Common myeloid progenitor, CD34-positive (primary cell): ENCODE data around the gene ADAMTS18.
"Not testable (repeated sequence)": the region's sequence is repeated elsewhere in the genome, so short reads cannot be mapped to it uniquely, and the experiment has no call there.

ENCODE experiments used
- CTCF ChIA-PET: fragments of 350-600 bp; sonication (Branson Sonifier 250); formaldehyde crosslinking; loops from one replicate; lab custom pipeline; 2021; ENCODE audit warnings: antibody characterized with exemption; lab: Charles Lee
- POLR2A ChIA-PET: fragments of 350-600 bp; sonication (Branson Sonifier 250); formaldehyde crosslinking; loops from one replicate; lab custom pipeline; 2021; ENCODE audit warnings: antibody characterized with exemption; lab: Charles Lee
- DNase-seq, 3 donors: peaks; one replicate each; pipeline versions ENCODE4 v3.0.0 to v3.0.0-alpha.2; 2013
- H3K27ac ChIP-seq, 2 experiments: 1 replicate in 1 of 2; 2 replicates in 1 of 2; pipeline ENCODE4 v1.7.0; 2013; ENCODE audit warnings: inconsistent platforms in 2 of 2, low read length in 2 of 2, mild to moderate bottlenecking in 2 of 2, low read depth in 1 of 2, moderate library complexity in 1 of 2; ENCODE audit not compliant: severe bottlenecking in 2 of 2, insufficient read depth in 1 of 2, poor library complexity in 1 of 2
- H3K27me3 ChIP-seq, 5 experiments: replicated peaks in 2 of 5; 1 replicate in 3 of 5; 2 replicates in 2 of 5; pipeline versions ENCODE4 v1.6.1 to v1.7.0; 2013; ENCODE audit warnings: low read length in 4 of 5, mild to moderate bottlenecking in 2 of 5, moderate library complexity in 2 of 5, inconsistent platforms in 1 of 5; ENCODE audit not compliant: insufficient read depth in 5 of 5, control insufficient read depth in 4 of 5
- H3K36me3 ChIP-seq, 4 experiments: 1 replicate in 2 of 4; 2 replicates in 2 of 4; pipeline versions ENCODE4 v1.6.1 to v1.7.0; 2013; ENCODE audit warnings: low read length in 3 of 4, control low read depth in 1 of 4, mild to moderate bottlenecking in 1 of 4; ENCODE audit not compliant: control insufficient read depth in 4 of 4, insufficient read depth in 4 of 4
- H3K4me1 ChIP-seq, 4 experiments: 1 replicate in 3 of 4; 2 replicates in 1 of 4; pipeline versions ENCODE4 v1.6.1 to v1.7.1; 2013; ENCODE audit warnings: low read length in 3 of 4, mild to moderate bottlenecking in 3 of 4, control low read depth in 1 of 4, inconsistent platforms in 1 of 4, moderate library complexity in 1 of 4; ENCODE audit not compliant: control insufficient read depth in 4 of 4, insufficient read depth in 4 of 4; ENCODE audit errors: control extremely low read depth in 1 of 4
- H3K4me3 ChIP-seq, 7 experiments: 1 replicate in 4 of 7; 2 replicates in 3 of 7; pipeline versions ENCODE4 v1.5.1 to v1.7.0; 2013; ENCODE audit warnings: mild to moderate bottlenecking in 7 of 7, low read length in 6 of 7, moderate library complexity in 6 of 7, inconsistent platforms in 2 of 7, low read depth in 2 of 7, control low read depth in 1 of 7; ENCODE audit not compliant: insufficient read depth in 4 of 7, control insufficient read depth in 1 of 7; ENCODE audit errors: extremely low read depth in 1 of 7
- H3K9me3 ChIP-seq, 5 experiments: 1 replicate in 4 of 5; 2 replicates in 1 of 5; pipeline versions ENCODE4 v1.6.1 to v1.7.1; 2013; ENCODE audit warnings: low read length in 4 of 5, mild to moderate bottlenecking in 2 of 5, inconsistent platforms in 1 of 5, low read depth in 1 of 5, moderate library complexity in 1 of 5; ENCODE audit not compliant: control insufficient read depth in 4 of 5, insufficient read depth in 2 of 5; ENCODE audit errors: control extremely low read depth in 1 of 5
- WGBS: methylation state at CpG from one replicate; pipeline ENCODE4 v1.1.5; 2013; ENCODE audit not compliant: insufficient coverage; 5-methylcytosine and 5-hydroxymethylcytosine counted together

The ADAMTS18 gene

GRCh38 chr16:77275303-77275702, 159.5 kb downstream of the ADAMTS18 start:
- CTCF ChIA-PET, H3K36me3 ChIP-seq, H3K27me3 ChIP-seq, H3K9me3 ChIP-seq, DNase-seq, POLR2A ChIA-PET, H3K4me1 ChIP-seq, H3K27ac ChIP-seq, H3K4me3 ChIP-seq: not testable (repeated sequence)
- no CpG with 5 or more reads among the region's 2 CpGs for WGBS

- no peak overlapping the region for H3K27ac ChIP-seq
- no peaks in the 10 kb centered on the region for H3K4me1 ChIP-seq
- CTCF ChIA-PET: no interaction called here
- no peak overlapping the region for H3K4me3 ChIP-seq
- POLR2A ChIA-PET: no interaction called here
- DNase-seq: no peak
- H3K36me3 ChIP-seq: no peaks in the 10 kb centered on the region
- 86% methylated on average over 2 of the region's 3 CpGs for WGBS
- no peaks in the 10 kb centered on the region for H3K9me3 ChIP-seq
- H3K27me3 ChIP-seq: no peaks in the 10 kb centered on the region
Observed at GRCh38 chr16:77273815-77274214, 161.0 kb downstream of the ADAMTS18 start.

GRCh38 chr16:77271532-77272426, 163.1 kb downstream of the ADAMTS18 start:
- H3K36me3 ChIP-seq: no peaks in the 10 kb centered on the region
- WGBS: 91% methylated on average over 7 of the region's 8 CpGs
- ChIA-PET CTCF (no interaction called here), POLR2A (no interaction called here)
- H3K27me3 ChIP-seq: no peaks in the 10 kb centered on the region
- no peak for DNase-seq
- H3K9me3 ChIP-seq: no peaks in the 10 kb centered on the region
- no peaks in the 10 kb centered on the region for H3K4me1 ChIP-seq
- no peak overlapping the region for H3K27ac ChIP-seq
- H3K4me3 ChIP-seq: no peak overlapping the region

- H3K27me3 ChIP-seq, H3K27ac ChIP-seq, CTCF ChIA-PET, H3K9me3 ChIP-seq, H3K36me3 ChIP-seq, DNase-seq, H3K4me1 ChIP-seq, H3K4me3 ChIP-seq: not testable (repeated sequence)
- POLR2A ChIA-PET: interaction anchor here (0.6 kb wide), 1 partner anchor 559 kb away, joined by 4 read pairs; no protein-coding TSS in a partner anchor
- no CpG with 5 or more reads among the region's 1 CpG for WGBS
Observed at GRCh38 chr16:77266185-77266584, 168.6 kb downstream of the ADAMTS18 start.

GRCh38 chr16:77262971-77263370, 171.9 kb downstream of the ADAMTS18 start:
- no peak for DNase-seq
- 79% methylated on average over 3 of the region's 3 CpGs for WGBS
- Histone ChIP-seq H3K4me1 (no peaks in the 10 kb centered on the region), H3K36me3 (no peaks in the 10 kb centered on the region), H3K4me3 (no peak overlapping the region), H3K27me3 (no peaks in the 10 kb centered on the region), H3K27ac (no peak overlapping the region), H3K9me3 (peaks cover 0 to 3% (median 0%) of the 10 kb centered on the region in 5 experiments)
- ChIA-PET CTCF (no interaction called here), POLR2A (no interaction called here)

- Histone ChIP-seq H3K27ac (no peak overlapping the region), H3K36me3 (no peaks in the 10 kb centered on the region), H3K4me1 (no peaks in the 10 kb centered on the region), H3K9me3 (no peaks in the 10 kb centered on the region), H3K4me3 (no peak overlapping the region), H3K27me3 (peaks cover 0 to 2% (median 0%) of the 10 kb centered on the region in 5 experiments)
- ChIA-PET POLR2A (no interaction called here), CTCF (interaction anchor here (1.5 kb wide), 1 partner anchor 14 kb away, joined by 4 read pairs; no protein-coding TSS in a partner anchor)
- DNase-seq: no peak
- WGBS: 93% methylated on average over 2 of the region's 4 CpGs
Observed at GRCh38 chr16:77250400-77250799, 184.4 kb downstream of the ADAMTS18 start.

- no peak for DNase-seq
- Histone ChIP-seq H3K36me3 (no peaks in the 10 kb centered on the region), H3K9me3 (no peaks in the 10 kb centered on the region), H3K4me3 (no peak overlapping the region), H3K27ac (no peak overlapping the region), H3K4me1 (no peaks in the 10 kb centered on the region), H3K27me3 (no peaks in the 10 kb centered on the region)
- ChIA-PET CTCF (no interaction called here), POLR2A (no interaction called here)
- WGBS: no CpG with 5 or more reads among the region's 2 CpGs
Observed at GRCh38 chr16:77246150-77246549, 188.7 kb downstream of the ADAMTS18 start.
